Measurements from ENCODE around the gene MTCL3.

Gene MTCL3

GRCh38 chr6:127518710-127519468, at the start of gene MTCL3:
TSS of gene MTCL3 (minus strand) at chr6:127519335.
- no peak for DNase-seq (ENCODE audit: low spot score)
- no peaks in the 10 kb centered on the region for H3K9me3 ChIP-seq (ENCODE audit: low read length)
- no peak for ATAC-seq
- POLR2A ChIA-PET, result no interaction called here
- no peak within 1 kb of the TSS for H3K4me3 ChIP-seq (replicated peaks in 1 of 3; ENCODE audit: insufficient read depth in 1 of 3, low read depth in 2 of 3, low read length in 3 of 3)
- no peak within 1 kb of the TSS for H3K9ac ChIP-seq (ENCODE audit: insufficient read depth, low read depth, low read length)
- no peak within 1 kb of the TSS for H3K27ac ChIP-seq (ENCODE audit: extremely low read length, insufficient read depth, low read length)
- peaks cover 5% of the 10 kb centered on the region for H3K4me1 ChIP-seq (ENCODE audit: insufficient read depth, low read length)
- CTCF ChIA-PET (ENCODE audit: low intra/inter-chr PET ratio, low total read pairs), result no interaction called here
- in situ Hi-C loops (cut with HindIII; ENCODE audit: extremely low pct_ligation_motif_present, low pct_unique_long_range_greater_than_20kb), result no loop called here
- WGBS (ENCODE audit: low lambda C conversion rate), result 27% methylated on average over 42 of the region's 42 CpGs
- FAIRE-seq, result no peak
- peaks cover 5% of the 10 kb centered on the region for H4K20me1 ChIP-seq (ENCODE audit: insufficient read depth, low read length)
- no peaks in the 10 kb centered on the region for H3K36me3 ChIP-seq (replicated peaks in 1 of 2; ENCODE audit: control insufficient read depth in 1 of 2, insufficient read depth in 2 of 2, low read length in 2 of 2)
- no peak for TF ChIP-seq NKX3-1 (CRISPR knock-in tag; IDR thresholded peaks at IDR 0.05)
- TF ChIP-seq ZBTB46 (CRISPR knock-in tag; IDR thresholded peaks at IDR 0.05; ENCODE audit: borderline replicate concordance), result no peak
- TF ChIP-seq ZFX (CRISPR knock-in tag; IDR thresholded peaks at IDR 0.05; ENCODE audit: low read depth), result no peak
- TF ChIP-seq ZNF431 (CRISPR knock-in tag; IDR thresholded peaks at IDR 0.05; ENCODE audit: borderline replicate concordance, low read depth), result no peak
- no peak for TF ChIP-seq SP5 (CRISPR knock-in tag; IDR thresholded peaks at IDR 0.05; ENCODE audit: borderline replicate concordance, low read depth)
- TF ChIP-seq XBP1 (CRISPR knock-in tag; IDR thresholded peaks at IDR 0.05), result no peak
- no peak for TF ChIP-seq ZNF234 (CRISPR knock-in tag; conservative IDR thresholded peaks at IDR 0.05)
- peaks cover 4 to 38% of the 10 kb centered on the region in 2 experiments; a peak in 3 of 5 replicates for H3K27me3 ChIP-seq (ENCODE audit: control insufficient read depth in 1 of 2, insufficient read depth in 2 of 2, low read length in 2 of 2)
- no peak within 1 kb of the TSS for H2AFZ ChIP-seq (ENCODE audit: low read length)
- BruUV-seq (replicated peaks), result no TSS peak
- no peaks in the 10 kb centered on the region for H3K79me2 ChIP-seq (ENCODE audit: insufficient read depth, low read length)
- H3K4me2 ChIP-seq (ENCODE audit: low read depth, low read length), result no peak within 1 kb of the TSS
- intact Hi-C loops (cut with micrococcal nuclease; ENCODE audit: unreplicated experiment), result no loop called here

All from HepG2 (cell line).